ENCODE measurements around the gene EFNA3. TPM values are rescaled to one million over a fixed set of nuclear protein-coding genes. Genes with fewer than 3 reads are reported as not detected.
A peak's percentile ranks its signal among the peaks of the same experiment; 100 is the strongest.

EFNA3 gene
- polyA plus RNA-seq, 3 donors, result 0.45 to 1.7 (median 0.92) TPM

DNA sequence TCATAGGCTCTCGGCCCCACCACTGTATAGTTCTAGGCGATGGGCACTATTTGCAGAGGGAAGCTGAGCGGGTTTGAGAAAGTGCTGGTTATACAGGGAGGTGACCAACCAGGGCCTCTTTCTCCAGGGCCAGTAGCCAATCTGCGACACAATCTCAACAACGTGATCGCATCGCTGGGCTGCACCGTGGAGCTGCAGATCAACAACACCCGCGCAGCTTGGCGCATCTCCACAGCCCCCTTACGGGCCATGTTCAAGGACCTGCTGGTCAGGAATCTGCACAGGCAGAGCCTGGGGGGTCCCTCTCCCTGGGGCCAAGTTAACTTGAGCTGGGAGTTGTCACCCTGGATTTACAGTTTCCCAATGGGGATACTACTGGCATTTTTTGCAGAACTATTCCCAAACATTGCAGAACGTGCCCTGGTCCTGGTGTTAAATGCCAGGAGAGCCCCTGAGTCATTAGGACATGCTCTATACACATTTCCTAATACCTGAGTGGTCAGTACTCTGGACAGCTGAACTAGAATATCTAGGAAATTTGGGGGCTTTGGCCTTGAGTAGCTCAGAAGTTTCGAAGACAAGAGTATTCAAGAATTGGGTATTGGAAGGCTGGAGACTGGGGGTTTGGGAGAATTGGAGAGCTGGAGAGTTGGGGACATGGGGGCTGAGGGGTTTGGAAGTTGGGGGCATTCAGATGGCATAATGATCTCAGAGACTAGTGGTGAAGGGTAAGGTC, 38.1 kb upstream of the EFNA3 start:
- Mint-ChIP-seq H3K27me3 (ENCODE audit: low read depth in 3 of 3) (peaks cover 6 to 17% (median 12%) of the 10 kb centered on the region in 3 donors), H3K36me3 (no peaks in the 10 kb centered on the region), H3K27ac (peak overlapping the region in 2 of 7 donors; percentile 1 to 32), H3K4me1 (peaks cover 39% of the 10 kb centered on the region), H3K9me3 (peaks cover 0 to 3% (median 0%) of the 10 kb centered on the region in 7 donors), H3K4me3 (no peak overlapping the region)
- Histone ChIP-seq H2AFZ (ENCODE audit: insufficient read depth, low read depth, low read length, poor library complexity, severe bottlenecking) (no peak overlapping the region), H3K4me3 (replicated peaks in 1 of 3; ENCODE audit: low read depth in 2 of 3, low read length in 3 of 3) (no peak overlapping the region), H3K79me2 (ENCODE audit: insufficient read depth, low read length) (no peaks in the 10 kb centered on the region), H3K9me3 (replicated peaks in 1 of 2; ENCODE audit: control insufficient read depth in 1 of 2, insufficient read depth in 1 of 2, low read length in 2 of 2) (no peaks in the 10 kb centered on the region), H3K4me1 (ENCODE audit: control insufficient read depth in 1 of 2, insufficient read depth in 2 of 2, low read length in 2 of 2) (peaks cover 29 to 37% of the 10 kb centered on the region in 2 donors), H4K20me1 (ENCODE audit: insufficient read depth, low read length) (no peaks in the 10 kb centered on the region), H3K9ac (ENCODE audit: insufficient read depth, low read length, poor library complexity, severe bottlenecking) (no peak overlapping the region), H3K27ac (ENCODE audit: low read depth in 1 of 2, low read length in 2 of 2) (no peak overlapping the region), H3K27me3 (ENCODE audit: control insufficient read depth in 2 of 2, insufficient read depth in 2 of 2, low read length in 2 of 2) (no peaks in the 10 kb centered on the region), H3K4me2 (replicated peaks; ENCODE audit: extremely low read depth, low read length, poor library complexity, severe bottlenecking) (no peak overlapping the region), H3K36me3 (replicated peaks in 1 of 2; ENCODE audit: control insufficient read depth in 1 of 2, insufficient read depth in 2 of 2, low read length in 2 of 2) (no peaks in the 10 kb centered on the region)
- DNase-seq, result no peak
- TF ChIP-seq, protein P1, sequence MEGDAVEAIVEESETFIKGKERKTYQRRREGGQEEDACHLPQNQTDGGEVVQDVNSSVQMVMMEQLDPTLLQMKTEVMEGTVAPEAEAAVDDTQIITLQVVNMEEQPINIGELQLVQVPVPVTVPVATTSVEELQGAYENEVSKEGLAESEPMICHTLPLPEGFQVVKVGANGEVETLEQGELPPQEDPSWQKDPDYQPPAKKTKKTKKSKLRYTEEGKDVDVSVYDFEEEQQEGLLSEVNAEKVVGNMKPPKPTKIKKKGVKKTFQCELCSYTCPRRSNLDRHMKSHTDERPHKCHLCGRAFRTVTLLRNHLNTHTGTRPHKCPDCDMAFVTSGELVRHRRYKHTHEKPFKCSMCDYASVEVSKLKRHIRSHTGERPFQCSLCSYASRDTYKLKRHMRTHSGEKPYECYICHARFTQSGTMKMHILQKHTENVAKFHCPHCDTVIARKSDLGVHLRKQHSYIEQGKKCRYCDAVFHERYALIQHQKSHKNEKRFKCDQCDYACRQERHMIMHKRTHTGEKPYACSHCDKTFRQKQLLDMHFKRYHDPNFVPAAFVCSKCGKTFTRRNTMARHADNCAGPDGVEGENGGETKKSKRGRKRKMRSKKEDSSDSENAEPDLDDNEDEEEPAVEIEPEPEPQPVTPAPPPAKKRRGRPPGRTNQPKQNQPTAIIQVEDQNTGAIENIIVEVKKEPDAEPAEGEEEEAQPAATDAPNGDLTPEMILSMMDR (IDR thresholded peaks at IDR 0.05), result no peak
- intact Hi-C loops (cut with micrococcal nuclease), result no loop called here
- WGBS (ENCODE audit: insufficient coverage), result 97% methylated on average over 12 of the region's 14 CpGs

DNA sequence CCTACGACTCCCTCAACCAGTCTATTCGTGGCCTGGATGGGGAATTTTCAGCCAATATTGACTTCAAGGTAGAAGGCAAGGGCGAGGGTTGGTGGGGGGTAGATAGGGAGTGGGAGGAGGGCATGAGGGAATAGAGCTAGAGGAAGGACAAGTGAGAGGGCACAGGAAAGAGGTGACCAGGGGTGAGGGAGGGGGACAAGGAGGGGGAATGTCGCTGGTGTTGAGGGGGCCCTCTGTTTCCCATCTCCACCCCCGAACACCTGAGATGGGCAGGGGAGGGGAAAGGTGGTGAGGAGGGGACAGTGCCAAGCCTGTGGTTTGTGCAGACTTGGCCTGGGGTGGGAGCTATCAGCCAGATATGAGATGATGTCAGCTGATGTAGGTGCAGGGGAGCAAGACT, 35.8 kb upstream of the EFNA3 start:
- TF ChIP-seq, protein P1 (IDR thresholded peaks at IDR 0.05), result no peak
- H3K27ac ChIP-seq (ENCODE audit: low read depth in 1 of 2, low read length in 2 of 2), result no peak overlapping the region
- H4K20me1 ChIP-seq (ENCODE audit: insufficient read depth, low read length), result no peaks in the 10 kb centered on the region
- no peak overlapping the region for H2AFZ ChIP-seq (ENCODE audit: insufficient read depth, low read depth, low read length, poor library complexity, severe bottlenecking)
- H3K4me3 Mint-ChIP-seq, result no peak overlapping the region
- peaks cover 13 to 20% of the 10 kb centered on the region in 2 donors for H3K4me1 ChIP-seq (ENCODE audit: control insufficient read depth in 1 of 2, insufficient read depth in 2 of 2, low read length in 2 of 2)
- no peaks in the 10 kb centered on the region for H3K36me3 ChIP-seq (replicated peaks in 1 of 2; ENCODE audit: control insufficient read depth in 1 of 2, insufficient read depth in 2 of 2, low read length in 2 of 2)
- H3K9ac ChIP-seq (ENCODE audit: insufficient read depth, low read length, poor library complexity, severe bottlenecking), result no peak overlapping the region
- no peaks in the 10 kb centered on the region for H3K27me3 ChIP-seq (ENCODE audit: control insufficient read depth in 2 of 2, insufficient read depth in 2 of 2, low read length in 2 of 2)
- H3K27ac Mint-ChIP-seq, result no peak overlapping the region
- peaks cover 0 to 1% (median 0%) of the 10 kb centered on the region in 7 donors for H3K9me3 Mint-ChIP-seq
- no peak for DNase-seq
- H3K79me2 ChIP-seq (ENCODE audit: insufficient read depth, low read length), result no peaks in the 10 kb centered on the region
- H3K4me3 ChIP-seq (replicated peaks in 1 of 3; ENCODE audit: low read depth in 2 of 3, low read length in 3 of 3), result no peak overlapping the region
- intact Hi-C loops (cut with micrococcal nuclease), result no loop called here
- H3K4me2 ChIP-seq (replicated peaks; ENCODE audit: extremely low read depth, low read length, poor library complexity, severe bottlenecking), result no peak overlapping the region
- H3K27me3 Mint-ChIP-seq (ENCODE audit: low read depth in 3 of 3), result peaks cover 8 to 15% (median 14%) of the 10 kb centered on the region in 3 donors
- peaks cover 21% of the 10 kb centered on the region for H3K4me1 Mint-ChIP-seq
- WGBS (ENCODE audit: insufficient coverage), result 90% methylated on average over 4 of the region's 5 CpGs
- H3K36me3 Mint-ChIP-seq, result no peaks in the 10 kb centered on the region
- H3K9me3 ChIP-seq (replicated peaks in 1 of 2; ENCODE audit: control insufficient read depth in 1 of 2, insufficient read depth in 1 of 2, low read length in 2 of 2), result no peaks in the 10 kb centered on the region

Data from CD14-positive monocyte (primary cell).